Activated T-helper 9 cell treated with anti-CD3 and anti-CD28 coated beads, Interleukin-2, amount 50 U/mL, for 16 hours (primary cell): Measurements from ENCODE around the gene LIME1.
"Not testable (repeated sequence)": the region's sequence is repeated elsewhere in the genome, so short reads cannot be mapped to it uniquely, and the experiment has no call there.

Experiments used
- DNase-seq: peaks from one replicate; pipeline ENCODE4 v3.0.0-alpha.2; 2020; ENCODE audit warnings: low read depth

Gene LIME1

GRCh38 chr20:63773571-63774241, 37.2 kb downstream of the LIME1 start:
- no peak for DNase-seq

GRCh38 chr20:63774306-63774705, 37.8 kb downstream of the LIME1 start:
- no peak for DNase-seq

- DNase-seq, result no peak
Measured at GRCh38 chr20:63775096-63775978, 38.9 kb downstream of the LIME1 start.

GRCh38 chr20:63776875-63777274, 40.4 kb downstream of the LIME1 start:
- DNase-seq, result not testable (repeated sequence)

GRCh38 chr20:63777614-63778013, 41.1 kb downstream of the LIME1 start:
- no peak for DNase-seq

GRCh38 chr20:63778034-63778752, 41.7 kb downstream of the LIME1 start:
- DNase-seq, result no peak

GRCh38 chr20:63778857-63779256, 42.4 kb downstream of the LIME1 start:
- DNase-seq, result no peak

- no peak for DNase-seq
Measured at GRCh38 chr20:63781181-63781580, 44.7 kb downstream of the LIME1 start.

GRCh38 chr20:63782051-63782471, 45.6 kb downstream of the LIME1 start:
- peak; percentile 49 for DNase-seq

GRCh38 chr20:63782521-63782971, 46.1 kb downstream of the LIME1 start:
- DNase-seq, result no peak

- DNase-seq, result no peak
Measured at GRCh38 chr20:63783970-63784369, 47.5 kb downstream of the LIME1 start.

- no peak for DNase-seq
Measured at GRCh38 chr20:63785691-63786131, 49.2 kb downstream of the LIME1 start.

- no peak for DNase-seq
Measured at GRCh38 chr20:63787302-63787701, 50.8 kb downstream of the LIME1 start.

GRCh38 chr20:63787749-63788148, 51.3 kb downstream of the LIME1 start:
- DNase-seq, result no peak
